Activated CD8-positive, alpha-beta memory T cell treated with anti-CD3 and anti-CD28 coated beads for 48 hours (primary cell): ENCODE results near the gene IRF9.
A peak's percentile ranks its signal among the peaks of the same experiment; 100 is the strongest.
"Not testable (repeated sequence)": the region's sequence is repeated elsewhere in the genome, so short reads cannot be mapped to it uniquely, and the experiment has no call there.

Experiments
- DNase-seq, 3 experiments: peaks; one replicate each; pipeline ENCODE4 v3.0.0-alpha.2; 2020; ENCODE audit warnings: low read depth in 2 of 3, low spot score in 2 of 3

Gene IRF9

DNA sequence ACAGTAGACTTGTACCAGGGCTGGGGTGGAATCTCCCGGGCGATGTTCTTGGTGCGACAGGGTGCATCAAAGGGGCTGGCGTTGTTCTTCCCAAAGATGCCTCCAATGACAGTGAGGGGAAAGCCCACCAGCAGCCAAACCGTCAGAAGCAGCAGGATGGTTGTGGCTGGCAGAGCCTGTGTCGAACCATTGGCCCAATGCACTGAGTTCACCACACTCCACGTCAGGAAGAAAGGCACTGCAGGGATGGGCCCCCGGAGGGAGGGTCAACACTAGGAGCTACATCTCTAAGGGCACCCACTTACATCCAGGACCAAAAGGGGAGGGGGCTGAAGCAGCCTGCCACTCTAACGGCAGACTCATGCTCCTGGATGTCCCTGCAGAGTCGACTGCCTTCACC lies 29.4 kb downstream of the IRF9 start:
- no peak for DNase-seq

DNA sequence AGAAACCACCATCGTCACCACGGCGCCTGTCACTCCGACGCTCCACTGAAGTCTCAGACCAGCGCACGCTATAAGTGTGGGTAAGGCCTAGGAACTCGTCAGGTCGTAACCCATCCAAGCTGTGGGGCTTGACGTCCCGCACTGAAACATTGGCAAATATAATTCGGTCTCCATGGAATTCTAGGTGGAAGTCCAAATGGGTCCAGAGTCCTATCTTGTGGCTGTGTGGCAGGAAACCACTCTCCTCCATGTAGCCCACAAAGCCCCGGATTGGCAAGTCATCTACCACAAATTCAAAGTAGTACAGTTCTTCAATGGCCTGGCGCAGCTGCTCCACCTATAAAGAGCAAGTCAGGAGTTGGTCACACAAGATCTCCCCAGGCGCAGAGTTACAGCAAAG lies 31.9 kb downstream of the IRF9 start:
- DNase-seq: no peak

DNA sequence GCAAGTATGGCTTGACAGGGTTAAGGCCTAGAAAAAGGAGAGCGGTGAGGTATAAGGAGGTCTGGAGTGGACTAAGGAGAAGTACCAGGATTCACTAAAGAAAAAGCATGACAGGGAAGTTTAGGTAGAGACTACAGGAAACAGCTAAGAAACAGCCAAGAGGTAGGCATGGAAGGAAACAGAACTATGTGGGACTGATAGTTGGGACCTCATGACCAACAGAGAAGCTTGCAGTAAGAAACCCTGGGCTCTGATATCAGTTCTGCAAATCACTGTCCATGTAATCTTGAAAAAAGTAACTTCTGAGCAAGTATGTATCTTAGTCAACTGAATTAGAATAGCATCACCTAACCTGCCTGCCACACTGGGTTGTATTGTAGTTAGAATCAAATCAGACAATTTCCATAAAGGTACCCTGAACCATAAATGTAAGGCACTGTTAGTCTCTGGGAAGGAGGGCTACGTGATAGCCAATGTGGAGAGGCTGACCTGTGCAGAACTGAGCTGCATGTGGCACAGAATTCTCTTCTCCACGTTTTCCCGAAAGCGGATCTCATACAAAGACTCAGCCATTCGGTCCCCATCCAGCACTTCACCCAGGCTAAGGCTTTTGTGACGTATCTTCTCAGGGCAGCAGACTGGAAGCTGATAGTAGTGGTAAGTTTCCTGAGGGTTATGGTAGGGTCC lies 33.3 kb downstream of the IRF9 start:
- DNase-seq: no peak

DNA sequence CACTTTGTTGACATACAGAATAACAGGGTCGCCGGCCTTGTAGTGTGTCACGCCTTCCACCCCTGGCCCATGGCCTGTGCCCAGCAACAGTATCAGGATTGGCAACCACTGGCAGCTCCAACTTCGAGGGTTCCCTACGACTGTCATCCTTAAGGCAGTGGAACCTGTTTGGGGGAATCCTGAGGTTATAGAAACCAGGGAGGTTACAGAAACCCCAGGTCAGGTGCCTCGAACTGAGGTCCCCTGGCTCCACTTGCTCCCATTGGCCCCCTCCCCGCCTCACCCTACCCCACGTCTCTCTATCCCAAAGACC lies 33.8 kb downstream of the IRF9 start:
- DNase-seq: no peak

DNA sequence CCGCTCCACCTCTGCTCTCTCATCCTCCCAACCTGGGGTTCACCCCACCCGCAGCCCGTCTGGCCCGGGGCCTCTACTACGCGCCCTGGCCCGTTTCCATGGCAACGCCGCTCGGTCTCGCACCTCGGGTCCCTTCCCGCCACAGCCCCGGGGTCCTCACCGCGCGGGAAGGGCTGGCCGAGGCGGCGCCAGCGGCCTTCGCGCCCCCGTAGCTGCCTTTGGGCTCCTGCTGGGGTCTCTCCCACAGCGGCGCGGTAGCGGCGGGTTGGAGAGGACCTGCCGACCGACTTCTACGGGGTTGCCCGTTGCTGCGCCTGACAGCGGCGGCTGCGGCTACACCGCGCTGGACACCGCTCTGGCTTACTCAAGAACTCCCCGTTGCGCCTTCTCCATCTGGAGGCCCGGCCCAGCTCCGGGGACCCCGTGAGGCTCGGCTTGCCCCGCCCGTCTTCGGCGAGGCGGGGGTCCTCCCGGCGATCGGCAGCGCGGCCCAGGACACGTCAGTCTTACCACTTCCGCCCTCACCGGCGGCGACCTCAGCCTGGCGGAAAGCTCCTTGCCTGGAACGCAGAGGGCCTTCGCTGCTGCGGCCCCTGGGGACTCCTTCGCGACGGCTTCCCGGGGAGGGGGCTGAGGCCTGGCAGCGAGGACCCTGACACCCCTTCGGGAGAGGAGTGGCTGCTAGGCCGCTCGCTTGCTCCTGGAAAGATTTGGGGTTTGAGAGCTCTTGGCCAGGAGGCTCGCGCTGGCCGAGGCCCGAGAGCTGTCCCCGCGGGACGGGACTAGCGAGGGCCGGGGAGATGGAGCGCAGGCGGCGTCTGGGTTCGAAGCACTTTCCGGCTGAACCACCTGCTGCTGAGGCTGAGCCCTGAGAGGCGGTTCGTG lies 34.4 kb downstream of the IRF9 start, which contains the start of gene TM9SF1:
TM9SF1 (minus strand) TSS at position 256 of the 885 bp plus-strand sequence. CDS start 422 bp downstream, outside the sequence.
- DNase-seq: peak; percentile 72 to 84 (median 75)

DNA sequence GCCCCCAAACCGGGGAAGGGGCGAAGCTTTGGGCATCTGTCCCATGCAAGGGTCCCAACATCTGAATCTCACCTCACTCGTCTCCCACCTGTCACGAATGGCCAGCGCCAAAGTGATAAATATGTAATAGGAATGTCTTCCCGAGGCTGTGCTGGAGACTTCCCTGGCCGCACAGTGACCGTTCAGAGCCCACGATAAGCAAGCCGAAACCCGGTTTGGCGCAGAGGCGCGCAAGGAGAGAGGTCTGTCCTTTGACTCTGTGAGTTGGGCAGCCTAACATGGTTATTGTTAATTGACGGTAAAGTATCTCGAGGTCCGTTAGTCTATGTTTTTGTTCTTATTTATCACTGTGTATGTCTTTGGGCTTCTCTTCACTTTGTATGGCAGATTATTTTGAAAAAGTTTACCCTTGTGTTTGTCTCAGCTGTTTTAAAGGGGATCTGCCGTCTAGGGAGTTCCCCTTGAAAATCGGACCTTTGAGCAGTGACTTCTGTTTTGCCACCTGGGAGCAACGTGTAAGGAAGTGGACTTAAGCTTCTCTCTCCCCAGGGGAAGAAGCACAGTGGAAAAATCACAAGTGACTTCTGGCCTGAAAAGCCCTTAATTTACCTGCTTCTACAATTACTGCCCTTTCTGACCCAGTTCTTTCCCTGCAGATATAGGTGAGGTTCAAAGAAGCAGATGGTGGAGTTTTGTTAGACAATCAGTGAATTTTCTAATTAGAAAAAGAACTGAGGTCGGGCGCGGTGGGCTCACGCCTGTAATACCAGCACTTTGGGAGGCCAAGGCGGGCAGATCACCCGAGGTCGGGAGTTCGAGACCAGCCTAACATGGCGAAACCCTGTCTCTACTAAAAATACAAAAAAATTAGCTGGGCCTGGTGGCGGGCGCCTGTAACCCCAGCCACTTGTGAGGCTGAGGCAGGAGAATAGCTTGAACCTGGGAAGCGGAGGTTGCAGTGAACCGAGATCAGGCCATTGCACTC lies 35.3 kb downstream of the IRF9 start:
- DNase-seq: no peak

DNA sequence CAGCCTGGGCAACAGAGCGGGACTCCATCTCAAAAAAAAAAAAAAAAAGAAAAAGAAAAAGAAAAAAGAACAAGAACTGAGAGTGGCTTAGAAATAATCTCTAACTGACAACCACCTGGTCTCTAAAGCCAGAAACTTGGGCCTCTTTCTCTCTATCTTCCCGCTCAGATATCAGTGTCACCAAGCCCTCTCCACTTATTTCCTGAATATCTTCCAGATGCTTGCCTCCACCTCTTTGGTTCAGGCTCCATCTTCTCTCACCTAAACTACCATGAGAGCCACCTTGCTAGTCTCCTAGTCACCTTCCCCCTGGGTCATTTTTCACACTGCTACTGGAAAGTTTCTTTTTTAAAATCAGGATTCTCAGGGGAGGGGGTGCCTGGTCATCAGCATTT lies 36.0 kb downstream of the IRF9 start:
- DNase-seq: no peak

DNA sequence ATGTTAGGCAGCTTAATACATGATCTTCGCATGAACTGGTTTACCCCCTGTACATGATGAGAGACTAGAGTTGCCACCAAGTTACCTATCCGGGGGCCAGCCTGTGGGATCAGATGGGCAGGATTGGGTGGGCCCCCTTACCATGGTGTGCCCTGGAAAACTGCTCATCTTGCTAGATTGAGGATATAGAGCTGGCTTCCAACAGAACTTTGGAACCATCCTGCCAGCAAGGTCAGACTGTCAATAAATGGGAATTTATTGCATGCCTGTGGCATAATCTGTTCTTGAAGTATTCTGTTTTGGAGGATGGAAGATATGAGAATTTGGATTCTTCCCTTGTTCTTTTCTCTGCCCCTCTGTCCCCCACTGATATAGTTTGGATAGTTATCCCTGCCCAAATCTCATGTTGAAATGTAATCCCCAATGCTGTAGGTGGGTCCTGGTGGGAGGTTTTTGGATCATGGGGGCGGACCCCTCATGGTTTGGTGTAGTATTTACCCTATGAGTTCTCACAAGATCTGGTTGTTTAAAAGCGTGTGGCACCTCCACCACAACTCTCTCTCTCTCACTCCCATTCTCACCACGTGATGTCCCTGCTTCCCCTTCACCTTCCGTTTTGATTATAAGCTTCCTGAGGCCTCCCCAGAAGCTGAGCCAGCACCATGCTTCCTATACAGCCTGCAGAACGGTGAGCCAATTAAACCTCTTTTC lies 37.9 kb downstream of the IRF9 start:
- DNase-seq: no peak

DNA sequence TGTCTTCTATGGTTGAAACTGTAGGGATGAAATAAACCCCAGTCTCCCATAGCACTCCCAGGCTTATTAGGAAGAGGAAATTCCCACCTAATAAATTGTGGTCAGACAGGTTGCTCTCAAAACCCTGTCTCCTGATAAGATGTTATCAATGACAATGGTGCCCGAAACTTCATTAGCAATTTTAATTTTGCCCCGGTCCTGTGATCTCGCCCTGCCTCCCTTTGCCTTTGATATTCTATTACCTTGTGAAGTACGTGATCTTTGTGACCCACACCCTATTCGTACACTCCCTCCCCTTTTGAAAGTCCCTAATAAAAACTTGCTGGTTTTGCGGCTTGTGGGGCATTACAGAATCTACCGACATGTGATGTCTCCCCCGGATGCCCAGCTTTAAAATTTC lies 41.5 kb downstream of the IRF9 start:
- DNase-seq: not testable (repeated sequence)

DNA sequence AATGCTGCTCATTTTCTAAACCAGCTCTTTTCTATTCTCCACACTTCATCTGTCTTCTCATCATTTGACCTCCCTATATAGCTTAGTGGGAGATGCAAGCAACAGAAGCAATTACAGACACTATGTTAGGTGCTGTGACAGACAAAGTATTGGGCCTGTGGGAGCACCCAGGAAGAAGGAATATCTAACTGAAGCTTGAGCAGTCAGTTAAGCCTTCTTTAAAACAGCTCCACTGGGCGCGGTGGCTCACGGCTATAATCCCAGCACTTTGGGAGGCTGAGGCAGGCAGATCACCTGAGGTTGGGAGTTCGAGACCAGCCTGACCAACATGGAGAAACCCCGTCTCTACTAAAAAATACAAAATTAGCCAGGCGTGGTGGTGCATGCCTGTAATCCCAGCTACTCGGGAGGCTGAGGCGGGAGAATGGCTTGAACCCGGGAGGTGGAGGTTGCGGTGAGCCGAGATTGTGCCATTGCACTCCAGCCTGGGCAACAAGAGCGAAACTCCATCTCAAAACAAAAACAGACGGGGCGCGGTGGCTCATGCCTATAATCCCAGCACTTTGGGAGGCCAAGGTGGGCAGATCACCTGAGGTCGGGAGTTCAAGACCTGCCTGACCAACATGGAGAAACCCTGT lies 42.3 kb downstream of the IRF9 start:
- DNase-seq: not testable (repeated sequence)

DNA sequence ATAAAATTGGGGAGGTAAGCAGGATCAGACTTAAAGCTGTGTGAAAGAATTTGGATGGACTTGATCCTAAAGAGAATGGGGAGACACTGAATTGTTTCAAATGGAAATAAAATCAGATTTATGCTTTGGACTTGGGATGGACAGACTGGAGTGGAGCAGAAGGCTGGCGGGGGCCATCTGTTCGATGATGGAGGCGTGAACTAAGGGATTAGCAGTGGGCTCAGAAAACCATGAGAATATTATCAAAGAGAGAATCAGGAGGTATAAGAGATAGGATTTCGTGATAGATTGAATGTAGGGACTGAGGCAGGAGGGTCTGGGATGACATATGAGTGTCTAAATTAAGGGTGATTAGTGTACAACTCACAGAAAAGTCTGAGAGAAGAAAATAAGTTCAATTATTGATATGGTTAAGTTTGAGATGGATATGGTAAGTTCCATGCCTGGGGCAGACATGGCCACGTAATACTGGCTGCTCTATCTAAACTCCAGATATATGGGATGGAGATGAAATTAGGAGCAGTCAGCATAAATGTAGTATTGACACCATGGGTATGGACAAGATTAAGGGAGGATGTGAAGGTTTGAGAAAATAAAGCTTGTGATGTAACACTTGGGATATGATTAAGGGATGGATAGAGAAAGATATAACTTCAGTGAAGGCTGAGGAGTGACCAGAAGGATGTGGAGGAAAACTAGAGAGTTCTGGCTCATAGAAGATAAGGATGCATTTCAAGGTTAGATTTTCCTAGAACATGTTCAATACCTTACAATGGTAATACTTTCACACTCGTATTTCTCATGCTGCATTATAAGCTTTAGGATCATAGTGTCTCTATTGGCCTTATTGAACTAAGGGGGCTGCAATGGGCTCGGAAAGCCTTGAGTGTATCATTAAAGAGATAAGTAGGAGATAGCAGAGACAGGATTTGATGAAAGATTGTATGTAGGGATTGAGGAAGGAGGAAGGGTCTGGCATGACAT lies 43.4 kb downstream of the IRF9 start:
- no peak for DNase-seq

DNA sequence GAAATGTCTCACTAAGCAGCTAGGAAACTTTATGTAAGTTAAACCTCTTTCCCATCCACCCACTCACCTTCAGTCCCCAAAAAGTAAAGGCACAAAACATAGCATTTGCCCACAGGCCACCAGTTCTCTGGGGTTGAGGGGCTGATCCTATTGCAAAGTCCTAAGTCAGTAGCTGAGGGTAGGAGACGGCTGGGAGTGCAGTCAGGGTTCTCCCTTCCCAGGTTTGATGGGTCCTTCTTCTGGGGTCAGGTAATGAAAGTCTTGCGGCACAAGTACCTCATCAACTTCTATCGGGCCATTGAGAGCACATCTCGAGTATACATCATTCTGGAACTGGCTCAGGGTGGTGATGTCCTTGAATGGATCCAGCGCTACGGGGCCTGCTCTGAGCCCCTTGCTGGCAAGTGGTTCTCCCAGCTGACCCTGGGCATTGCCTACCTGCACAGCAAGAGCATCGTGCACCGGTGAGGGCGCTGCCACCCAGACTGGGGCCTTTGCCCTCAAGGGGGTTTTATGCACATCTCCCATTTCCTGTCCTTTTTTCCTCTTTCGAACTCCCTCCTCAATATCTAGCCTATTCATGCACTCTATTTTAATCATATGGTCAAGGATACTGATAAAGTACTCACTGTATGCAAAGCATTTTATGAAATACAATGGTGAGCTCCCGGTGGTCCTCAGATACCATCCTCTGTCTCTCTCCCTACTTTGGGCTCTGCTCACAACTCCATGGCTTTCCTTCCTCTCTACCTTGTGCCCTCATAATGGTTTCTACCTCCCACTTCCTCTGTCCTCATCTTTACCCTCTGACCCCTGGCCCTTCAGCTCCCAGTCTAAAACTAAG lies 45.4 kb downstream of the IRF9 start:
- no peak for DNase-seq

DNA sequence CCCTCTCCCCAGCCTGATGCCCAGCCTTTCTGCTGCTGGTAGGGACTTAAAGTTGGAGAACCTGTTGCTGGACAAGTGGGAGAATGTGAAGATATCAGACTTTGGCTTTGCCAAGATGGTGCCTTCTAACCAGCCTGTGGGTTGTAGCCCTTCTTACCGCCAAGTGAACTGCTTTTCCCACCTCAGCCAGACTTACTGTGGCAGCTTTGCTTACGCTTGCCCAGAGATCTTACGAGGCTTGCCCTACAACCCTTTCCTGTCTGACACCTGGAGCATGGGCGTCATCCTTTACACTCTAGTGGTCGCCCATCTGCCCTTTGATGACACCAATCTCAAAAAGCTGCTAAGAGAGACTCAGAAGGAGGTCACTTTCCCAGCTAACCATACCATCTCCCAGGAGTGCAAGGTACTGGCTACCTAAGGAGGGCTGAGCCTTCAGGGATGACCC lies 46.1 kb downstream of the IRF9 start:
- DNase-seq: no peak

DNA sequence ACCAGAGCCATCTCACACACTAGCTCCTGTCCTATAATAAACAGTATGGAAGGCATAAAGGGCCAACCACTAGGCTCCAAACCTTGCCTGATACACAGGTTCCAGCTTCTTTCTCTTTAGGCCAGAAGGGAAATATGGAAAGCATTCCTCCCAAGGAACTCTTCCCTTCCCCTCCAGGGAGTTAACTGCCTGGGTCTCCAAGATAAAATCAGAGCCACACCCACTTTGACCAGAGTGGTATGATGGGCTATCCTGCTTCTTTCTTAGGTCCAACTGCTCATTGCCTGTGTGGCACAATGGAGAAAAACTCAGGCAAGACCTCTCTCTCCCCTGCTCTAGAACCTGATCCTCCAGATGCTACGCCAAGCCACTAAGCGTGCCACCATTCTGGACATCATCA lies 46.6 kb downstream of the IRF9 start:
- no peak for DNase-seq

DNA sequence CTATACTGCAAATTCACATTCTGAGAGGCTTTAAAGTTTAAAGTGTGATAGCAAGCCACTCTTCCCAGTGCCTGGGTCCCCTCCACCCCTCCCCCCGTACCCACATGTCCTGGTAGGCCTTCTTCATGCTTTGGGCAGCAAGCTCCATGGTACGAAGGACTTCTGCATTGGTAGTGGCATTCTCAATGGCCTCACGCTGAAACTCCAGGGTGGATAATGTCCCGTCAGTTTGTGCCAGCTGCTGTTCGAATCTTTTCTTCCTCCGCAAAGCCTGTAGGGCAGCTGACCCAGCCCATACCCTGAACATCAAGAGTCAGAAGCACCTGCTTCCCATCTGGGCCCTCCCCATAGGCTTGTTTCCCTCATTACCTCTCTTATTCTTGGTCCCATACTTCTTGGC lies 50.2 kb downstream of the IRF9 start:
- no peak for DNase-seq

DNA sequence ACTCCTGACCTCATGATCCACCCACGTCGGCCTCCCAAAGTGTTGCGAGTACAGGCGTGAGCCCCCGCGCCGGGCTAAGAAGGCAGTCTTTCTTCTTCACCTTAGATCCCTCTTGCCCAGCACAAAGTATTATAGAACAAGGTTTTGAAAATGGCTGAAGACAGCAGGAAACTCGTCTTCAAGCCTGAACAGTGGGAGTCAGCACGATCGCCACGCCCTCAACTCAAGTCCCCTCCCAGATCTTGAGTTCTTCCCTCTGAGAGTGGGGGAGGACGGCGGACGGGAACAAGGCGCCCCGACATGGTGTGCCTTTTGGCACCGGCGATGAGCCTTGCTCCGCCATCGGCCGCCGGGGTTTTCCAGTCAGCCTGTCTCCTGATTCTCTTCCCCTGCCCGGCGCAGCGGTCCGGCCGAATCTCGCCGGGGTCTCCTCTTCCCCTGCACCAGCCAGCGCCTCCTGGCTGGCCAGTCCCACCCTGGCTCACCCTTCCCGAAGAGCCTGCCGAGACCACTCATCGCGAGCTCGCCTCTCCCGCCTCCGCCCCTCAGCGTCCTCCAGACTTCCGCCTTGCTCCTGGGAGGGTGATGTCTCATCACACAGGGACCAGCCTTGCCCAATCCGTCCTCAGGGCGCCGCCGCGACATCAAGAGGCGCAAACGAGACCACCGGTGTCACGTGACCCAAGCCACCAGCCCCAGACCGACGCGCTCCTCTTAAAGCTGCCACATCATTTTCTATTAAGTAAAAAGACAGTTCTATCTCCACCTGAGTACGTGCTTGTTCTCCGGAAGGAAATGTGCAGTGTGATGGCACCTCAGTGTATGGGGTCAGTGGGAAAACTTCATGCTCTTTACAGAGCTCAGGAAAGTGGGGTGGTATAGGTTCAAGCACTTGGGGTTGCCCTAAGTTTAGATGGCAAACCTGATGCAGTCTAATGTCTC lies 52.1 kb downstream of the IRF9 start, which contains the start of gene CHMP4A:
CHMP4A (minus strand) TSS at position 565 of the 942 bp plus-strand sequence; CDS start at position 516, 49 bp downstream.
- peak; percentile 85 to 91 (median 91) for DNase-seq
